NCI-H82 treated with DMSO at 0.1 percent for 48 hours (cell line): ENCODE measurements around the gene HOXC9.

Experiments used
- DNase-seq: peaks from one replicate; lab custom pipeline; 2025; ENCODE audit not compliant: unreplicated experiment; lab: John Stamatoyannopoulos, UW

HOXC9 gene

GRCh38 chr12:53963005-53963404, 37.0 kb upstream of the HOXC9 start:
- no peak for DNase-seq

GRCh38 chr12:53963434-53964314, 36.3 kb upstream of the HOXC9 start:
- DNase-seq: no peak

- DNase-seq: no peak
Measured at GRCh38 chr12:53964315-53964713, 35.6 kb upstream of the HOXC9 start.

- no peak for DNase-seq
Measured at GRCh38 chr12:53965281-53966084, 34.5 kb upstream of the HOXC9 start.

GRCh38 chr12:53966085-53966384, 33.9 kb upstream of the HOXC9 start:
- no peak for DNase-seq

- no peak for DNase-seq
Measured at GRCh38 chr12:53966385-53967133, 33.4 kb upstream of the HOXC9 start.

GRCh38 chr12:53967421-53967925, 32.5 kb upstream of the HOXC9 start:
- DNase-seq: no peak

GRCh38 chr12:53968214-53969127, 31.5 kb upstream of the HOXC9 start:
- no peak for DNase-seq

GRCh38 chr12:53969588-53970259, 30.2 kb upstream of the HOXC9 start:
- DNase-seq: no peak

GRCh38 chr12:53970451-53970850, 29.5 kb upstream of the HOXC9 start:
- DNase-seq: no peak

GRCh38 chr12:53971129-53971528, 28.8 kb upstream of the HOXC9 start:
- DNase-seq: no peak

GRCh38 chr12:53971686-53972085, 28.3 kb upstream of the HOXC9 start:
- no peak for DNase-seq

GRCh38 chr12:53972152-53972702, 27.7 kb upstream of the HOXC9 start:
- no peak for DNase-seq

GRCh38 chr12:53972722-53973235, 27.2 kb upstream of the HOXC9 start, which contains the start of gene HOXC11:
Gene HOXC11 (plus strand): TSS chr12:53973126. CDS start chr12:53973242, 116 bp downstream.
- DNase-seq: no peak

- DNase-seq: no peak
Measured at GRCh38 chr12:53973236-53974042, 26.5 kb upstream of the HOXC9 start.

GRCh38 chr12:53974084-53975063, 25.6 kb upstream of the HOXC9 start, which contains the start of gene HOTAIR:
Gene HOTAIR (minus strand): TSS chr12:53974954.
- DNase-seq: no peak

- no peak for DNase-seq
Measured at GRCh38 chr12:53975064-53975471, 24.9 kb upstream of the HOXC9 start.
